A673 (cell line): ENCODE measurements around the gene ZNF23.

Experiments
- EZH2 ChIP-seq: fragments of 200-600 bp; sonication (generic); IDR thresholded peaks from 2 replicates; pipeline ENCODE4 v1.6.1; 2017; ENCODE audit warnings: borderline replicate concordance, low read depth, mild to moderate bottlenecking, mixed read lengths, antibody characterized with exemption, low read length; ENCODE audit not compliant: poor library complexity, severe bottlenecking
- TF ChIP-seq, protein P1 (sequence below): fragments of 300-800, 200-600 bp; sonication (generic); conservative IDR thresholded peaks from 2 replicates; pipeline ENCODE4 v1.5.1; 2017; ENCODE audit warnings: low read depth, mild to moderate bottlenecking, antibody characterized with exemption, low read length, moderate library complexity, mixed read lengths

DNA sequence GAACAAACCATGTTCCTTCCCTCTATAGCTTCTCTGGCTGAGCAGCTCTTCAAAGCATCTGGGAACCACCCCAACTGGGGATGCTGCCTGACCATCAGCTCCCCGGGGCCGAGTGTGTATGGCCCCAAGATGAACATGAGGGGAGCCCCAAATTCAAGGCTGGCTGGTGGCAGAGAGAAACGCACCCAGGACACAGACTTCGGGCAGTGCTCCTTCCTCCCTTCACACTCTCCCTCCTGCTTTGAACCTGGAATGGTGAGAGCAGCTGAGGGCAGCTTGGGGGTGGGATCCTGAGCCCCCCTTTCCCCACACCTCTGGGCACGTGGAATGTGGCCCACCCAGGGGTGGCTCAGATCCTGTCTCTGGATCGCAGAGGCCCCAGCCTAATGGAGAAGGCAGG lies 37.4 kb downstream of the ZNF23 start:
- TF ChIP-seq, protein P1, sequence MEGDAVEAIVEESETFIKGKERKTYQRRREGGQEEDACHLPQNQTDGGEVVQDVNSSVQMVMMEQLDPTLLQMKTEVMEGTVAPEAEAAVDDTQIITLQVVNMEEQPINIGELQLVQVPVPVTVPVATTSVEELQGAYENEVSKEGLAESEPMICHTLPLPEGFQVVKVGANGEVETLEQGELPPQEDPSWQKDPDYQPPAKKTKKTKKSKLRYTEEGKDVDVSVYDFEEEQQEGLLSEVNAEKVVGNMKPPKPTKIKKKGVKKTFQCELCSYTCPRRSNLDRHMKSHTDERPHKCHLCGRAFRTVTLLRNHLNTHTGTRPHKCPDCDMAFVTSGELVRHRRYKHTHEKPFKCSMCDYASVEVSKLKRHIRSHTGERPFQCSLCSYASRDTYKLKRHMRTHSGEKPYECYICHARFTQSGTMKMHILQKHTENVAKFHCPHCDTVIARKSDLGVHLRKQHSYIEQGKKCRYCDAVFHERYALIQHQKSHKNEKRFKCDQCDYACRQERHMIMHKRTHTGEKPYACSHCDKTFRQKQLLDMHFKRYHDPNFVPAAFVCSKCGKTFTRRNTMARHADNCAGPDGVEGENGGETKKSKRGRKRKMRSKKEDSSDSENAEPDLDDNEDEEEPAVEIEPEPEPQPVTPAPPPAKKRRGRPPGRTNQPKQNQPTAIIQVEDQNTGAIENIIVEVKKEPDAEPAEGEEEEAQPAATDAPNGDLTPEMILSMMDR, result no peak
- no peak for TF ChIP-seq EZH2
